AG10803 (cell line): ENCODE data around the gene ENO4.

Source experiments
- DNase-seq: peaks from one replicate; pipeline ENCODE4 v3.0.0; 2010; ENCODE audit warnings: low read depth
- H3K4me3 ChIP-seq: 2 replicates; pipeline ENCODE4 v1.5.1; 2011; ENCODE audit warnings: mild to moderate bottlenecking, low read length, control low read depth
- TF ChIP-seq, protein P1 (sequence below): conservative IDR thresholded peaks from 2 replicates; pipeline ENCODE4 v1.5.1; 2011; ENCODE audit warnings: mild to moderate bottlenecking, low read length, control low read depth, inconsistent platforms

Gene ENO4

DNA sequence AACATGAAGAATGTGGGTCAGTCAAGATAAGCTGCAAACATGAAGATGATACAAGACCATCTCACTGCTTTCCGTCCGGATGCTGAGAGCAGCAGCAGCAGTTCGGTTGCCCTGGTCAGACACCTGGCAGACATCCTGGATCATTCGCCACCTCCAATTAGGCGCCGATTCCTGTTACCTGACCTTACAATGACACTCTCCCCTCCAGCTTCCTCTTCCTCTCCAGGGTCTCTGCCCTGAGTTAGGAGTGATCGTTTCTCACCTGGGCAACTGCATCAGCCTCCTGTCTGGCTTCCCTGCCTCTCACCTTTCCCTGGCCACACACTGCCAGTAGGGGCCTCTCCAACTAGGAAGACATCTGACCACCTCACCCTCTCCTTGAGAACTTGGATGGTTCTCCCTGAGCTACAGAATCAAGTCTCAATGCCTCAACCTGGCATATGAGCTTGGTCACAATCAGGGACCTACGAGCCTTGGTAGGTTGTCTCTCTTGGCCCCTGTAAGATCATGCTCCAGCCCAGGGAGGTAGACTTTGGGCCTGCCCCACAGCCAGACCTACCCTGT lies 31.4 kb upstream of the ENO4 start:
- TF ChIP-seq, protein P1, sequence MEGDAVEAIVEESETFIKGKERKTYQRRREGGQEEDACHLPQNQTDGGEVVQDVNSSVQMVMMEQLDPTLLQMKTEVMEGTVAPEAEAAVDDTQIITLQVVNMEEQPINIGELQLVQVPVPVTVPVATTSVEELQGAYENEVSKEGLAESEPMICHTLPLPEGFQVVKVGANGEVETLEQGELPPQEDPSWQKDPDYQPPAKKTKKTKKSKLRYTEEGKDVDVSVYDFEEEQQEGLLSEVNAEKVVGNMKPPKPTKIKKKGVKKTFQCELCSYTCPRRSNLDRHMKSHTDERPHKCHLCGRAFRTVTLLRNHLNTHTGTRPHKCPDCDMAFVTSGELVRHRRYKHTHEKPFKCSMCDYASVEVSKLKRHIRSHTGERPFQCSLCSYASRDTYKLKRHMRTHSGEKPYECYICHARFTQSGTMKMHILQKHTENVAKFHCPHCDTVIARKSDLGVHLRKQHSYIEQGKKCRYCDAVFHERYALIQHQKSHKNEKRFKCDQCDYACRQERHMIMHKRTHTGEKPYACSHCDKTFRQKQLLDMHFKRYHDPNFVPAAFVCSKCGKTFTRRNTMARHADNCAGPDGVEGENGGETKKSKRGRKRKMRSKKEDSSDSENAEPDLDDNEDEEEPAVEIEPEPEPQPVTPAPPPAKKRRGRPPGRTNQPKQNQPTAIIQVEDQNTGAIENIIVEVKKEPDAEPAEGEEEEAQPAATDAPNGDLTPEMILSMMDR = no peak
- no peak overlapping the region for H3K4me3 ChIP-seq

DNA sequence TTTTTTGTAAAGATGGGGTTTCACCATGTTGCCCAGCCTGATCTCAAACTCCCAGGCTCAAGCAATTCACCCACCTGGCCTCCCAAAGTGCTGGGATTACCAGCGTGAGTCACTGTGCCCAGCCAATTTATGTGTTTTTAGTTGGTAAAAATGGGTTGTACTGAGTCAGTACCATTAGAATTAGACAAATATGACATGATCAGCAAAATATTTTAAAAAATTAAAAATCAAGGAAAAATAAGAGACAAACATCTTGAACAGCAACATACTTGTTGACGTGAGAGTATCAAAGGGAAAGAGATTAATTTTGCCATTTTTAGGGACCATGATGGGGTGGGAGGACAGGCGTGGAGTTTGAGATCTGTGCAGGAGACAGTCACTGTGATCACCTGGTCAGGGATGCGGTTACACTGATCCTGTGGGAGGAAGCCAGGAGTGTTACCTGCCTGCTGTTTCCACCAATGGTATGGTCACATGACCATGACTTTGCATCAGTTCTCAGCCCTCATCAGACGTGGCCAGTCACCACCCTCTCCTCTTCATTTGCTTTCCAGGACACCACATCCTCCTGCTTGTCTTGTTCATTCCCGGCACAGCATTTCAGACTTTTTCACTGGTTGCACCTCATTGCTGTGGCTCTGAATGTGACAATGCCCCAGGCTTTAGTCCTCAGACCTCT lies 29.2 kb upstream of the ENO4 start:
- TF ChIP-seq, protein P1 = no peak
- DNase-seq = no peak
- no peak overlapping the region for H3K4me3 ChIP-seq

More for the DNA sequence above, 31.4 kb upstream of the ENO4 start:
- no peak for DNase-seq

DNA sequence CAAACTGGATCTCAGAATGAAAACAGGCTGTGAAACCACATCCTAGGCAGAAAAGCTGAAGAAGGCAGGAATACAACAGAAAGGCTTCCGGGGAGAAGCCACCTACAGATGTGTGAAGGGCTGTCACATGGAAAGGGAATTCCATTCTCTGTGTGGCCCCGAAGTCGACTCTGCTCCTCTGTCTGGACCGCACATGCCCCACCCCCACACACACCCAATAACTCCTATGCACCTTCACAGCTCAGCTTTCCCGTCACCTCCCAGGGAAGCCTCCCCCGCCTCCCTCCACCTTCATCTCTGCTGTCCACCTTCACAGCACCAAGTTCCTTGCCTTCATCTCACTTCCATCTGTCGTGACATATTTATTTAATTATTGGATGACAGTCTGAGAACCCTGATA lies 23.4 kb upstream of the ENO4 start:
- TF ChIP-seq, protein P1 = no peak
- DNase-seq = no peak
- no peak overlapping the region for H3K4me3 ChIP-seq

DNA sequence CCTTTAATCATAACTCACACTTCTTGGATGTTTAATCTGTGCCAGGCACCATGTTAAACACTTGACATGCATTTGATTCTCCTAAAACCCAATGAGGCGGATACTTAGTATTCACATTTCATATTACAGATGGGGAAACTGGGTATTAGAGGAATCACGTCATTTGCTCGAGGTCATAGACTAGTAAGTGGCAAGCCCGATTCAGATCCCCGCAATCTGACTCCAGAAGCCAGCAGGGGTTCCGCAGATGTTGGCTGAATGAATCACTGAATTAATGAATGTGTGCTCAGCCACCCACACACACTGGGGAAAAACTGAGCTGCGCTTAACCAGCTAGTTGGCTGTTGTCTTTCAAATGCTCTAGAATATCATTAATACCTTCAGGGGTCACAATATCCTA lies 22.5 kb upstream of the ENO4 start:
- no peak overlapping the region for H3K4me3 ChIP-seq
- TF ChIP-seq, protein P1 = no peak
- DNase-seq = peak; percentile 38

DNA sequence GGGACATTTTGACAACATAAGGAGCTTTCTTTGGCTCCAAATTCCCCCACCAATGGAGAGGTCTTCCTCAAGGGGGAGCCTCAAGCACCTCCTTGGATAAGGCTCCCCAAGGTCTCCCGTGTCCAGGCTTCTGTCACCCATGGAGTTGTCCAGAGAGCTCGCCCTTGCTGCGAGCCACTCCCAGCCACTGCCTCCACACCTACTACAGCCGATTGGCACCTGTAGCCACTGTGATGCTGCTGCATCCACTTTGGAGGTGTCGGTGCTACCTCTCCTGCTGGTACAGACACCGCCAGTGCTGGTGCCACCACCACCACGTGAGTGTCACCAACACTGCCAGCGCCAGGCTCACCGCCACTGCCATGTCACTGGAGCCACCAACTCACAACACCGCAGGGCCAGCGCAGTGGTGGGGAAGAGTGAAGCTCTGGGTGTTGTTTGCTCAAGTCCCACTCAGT lies 22.1 kb upstream of the ENO4 start:
- DNase-seq = no peak
- TF ChIP-seq, protein P1 = peak; percentile 19; the same call in 1 of the 2 replicates
- no peak overlapping the region for H3K4me3 ChIP-seq

DNA sequence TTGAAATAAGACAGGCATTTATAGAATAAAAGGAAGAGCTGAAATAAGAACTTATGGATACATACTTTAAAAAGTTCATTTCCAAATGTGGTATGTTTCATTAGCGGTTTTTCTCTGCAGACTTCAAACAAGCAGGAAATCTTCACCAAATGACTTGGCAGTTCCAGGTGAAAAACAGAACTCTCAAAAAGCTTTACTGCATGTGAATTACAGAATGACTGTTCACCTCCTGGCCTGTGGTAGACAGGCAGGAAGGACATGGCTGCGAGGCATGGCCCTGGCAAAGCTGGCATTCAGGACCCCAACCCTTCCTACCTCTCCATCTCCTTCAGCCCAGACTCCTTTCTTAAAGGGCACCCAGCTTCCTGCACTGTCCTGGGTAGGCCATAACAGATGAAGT lies 21.2 kb upstream of the ENO4 start:
- TF ChIP-seq, protein P1 = no peak
- no peak for DNase-seq
- no peak overlapping the region for H3K4me3 ChIP-seq

DNA sequence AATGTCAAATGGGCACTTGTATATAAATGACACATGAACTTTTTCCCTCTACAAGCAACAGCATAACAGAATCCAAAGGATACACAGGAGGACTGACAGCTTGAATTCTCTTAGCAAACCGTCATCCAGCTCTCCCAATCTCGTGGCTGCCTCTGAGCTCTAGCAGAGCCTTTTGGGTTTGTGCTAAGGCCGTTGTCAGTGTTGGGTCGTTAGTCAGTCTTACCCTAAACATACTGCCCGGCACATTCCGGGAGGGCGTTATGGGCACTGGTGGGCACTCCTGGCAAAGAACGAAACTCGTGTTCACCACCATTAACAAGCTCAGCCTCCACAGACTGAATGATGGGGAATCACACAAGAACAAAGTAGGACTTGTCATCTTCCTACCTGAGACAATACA lies 19.6 kb upstream of the ENO4 start:
- TF ChIP-seq, protein P1 = no peak
- DNase-seq = no peak
- H3K4me3 ChIP-seq = no peak overlapping the region
